Endothelial cell of umbilical vein (primary cell): ENCODE results near the gene CCDC102B. TPM values are rescaled to one million over a fixed set of nuclear protein-coding genes. Genes with fewer than 3 reads are reported as not detected.

Source experiments
- BruUV-seq: library from RNA; stranded (reverse); fragments of 400-500 nt; replicated peaks from 2 replicates; lab custom pipeline; 2021; lab: Mats Ljungman, UMichigan
- CTCF ChIA-PET: fragments of 300-600, 350-600 bp; sonication (Branson Sonifier 250); formaldehyde crosslinking; loops from one replicate; lab custom pipeline; 2021; ENCODE audit warnings: antibody characterized with exemption, inconsistent platforms; lab: Charles Lee
- POLR2A ChIA-PET: fragments of 300-600, 350-600 bp; sonication (Branson Sonifier 250); formaldehyde crosslinking; loops from one replicate; lab custom pipeline; 2021; ENCODE audit warnings: antibody characterized with exemption, inconsistent platforms; lab: Charles Lee
- DNase-seq: peaks from one replicate; pipeline ENCODE4 v3.0.0-alpha.2; 2011; ENCODE audit warnings: low read depth, low spot score
- FAIRE-seq: peaks from 2 replicates; lab custom pipeline; 2011; peaks lifted over from hg19 to GRCh38; lab: Jason Lieb, UNC
- H2AFZ ChIP-seq: 2 replicates; pipeline ENCODE4 v1.6.0; 2012; ENCODE audit warnings: low read depth, low read length, control low read depth, inconsistent platforms
- H3K27ac ChIP-seq: 2 replicates; pipeline ENCODE4 v1.5.1; 2011; ENCODE audit warnings: low read depth, mild to moderate bottlenecking, control low read depth, low read length, moderate library complexity; ENCODE audit not compliant: insufficient read depth
- H3K27me3 ChIP-seq, 2 experiments: 2 replicates each; pipeline versions ENCODE4 v1.6.0 to v1.6.1; 2011; ENCODE audit warnings: low read length in 2 of 2, mixed read lengths in 1 of 2; ENCODE audit not compliant: control insufficient read depth in 2 of 2, insufficient read depth in 2 of 2
- H3K36me3 ChIP-seq, 2 experiments: 2 replicates in 1 of 2; 3 replicates in 1 of 2; pipeline ENCODE4 v1.5.1; 2011; ENCODE audit warnings: low read length in 2 of 2, mild to moderate bottlenecking in 1 of 2, moderate library complexity in 1 of 2; ENCODE audit not compliant: control insufficient read depth in 2 of 2, insufficient read depth in 2 of 2; ENCODE audit errors: extremely low read depth in 1 of 2
- H3K4me1 ChIP-seq: 3 replicates; pipeline ENCODE4 v1.5.1; 2011; ENCODE audit warnings: mild to moderate bottlenecking, low read length; ENCODE audit not compliant: control insufficient read depth, insufficient read depth; ENCODE audit errors: extremely low read depth
- H3K4me2 ChIP-seq: 2 replicates; pipeline ENCODE4 v1.6.1; 2011; ENCODE audit warnings: low read length, control low read depth, mixed read lengths; ENCODE audit not compliant: insufficient read depth
- H3K4me3 ChIP-seq, 3 experiments: fragments of 200-600 bp in 1 of 3; sonication (generic), shearing (Covaris generic) in 1 of 3; replicated peaks in 1 of 3; 2 replicates each; pipeline ENCODE4 v1.5.1; 2011 to 2016; ENCODE audit warnings: control low read depth in 3 of 3, low read length in 3 of 3, mild to moderate bottlenecking in 2 of 3, inconsistent platforms in 1 of 3, low read depth in 1 of 3, moderate library complexity in 1 of 3; ENCODE audit not compliant: insufficient read depth in 1 of 3
- H3K79me2 ChIP-seq: 2 replicates; pipeline ENCODE4 v1.6.0; 2012; ENCODE audit warnings: low read length, inconsistent platforms; ENCODE audit not compliant: control insufficient read depth, insufficient read depth
- H3K9ac ChIP-seq: replicated peaks from 2 replicates; pipeline ENCODE3; 2011; ENCODE audit warnings: low read length, control low read depth; ENCODE audit not compliant: insufficient read depth; ENCODE audit errors: extremely low read depth
- H3K9me1 ChIP-seq: replicated peaks from 3 replicates; pipeline ENCODE4 v1.6.0; 2011; ENCODE audit warnings: mild to moderate bottlenecking, low read length; ENCODE audit not compliant: control insufficient read depth, insufficient read depth; ENCODE audit errors: extremely low read depth
- H3K9me3 ChIP-seq: replicated peaks from 2 replicates; pipeline ENCODE4 v1.5.1; 2012; ENCODE audit warnings: low read length, inconsistent platforms; ENCODE audit not compliant: control insufficient read depth, insufficient read depth
- H4K20me1 ChIP-seq: replicated peaks from 2 replicates; pipeline ENCODE3; 2011; ENCODE audit warnings: mild to moderate bottlenecking, low read length; ENCODE audit not compliant: control insufficient read depth, insufficient read depth; ENCODE audit errors: extremely low read depth
- EZH2 ChIP-seq: IDR thresholded peaks from 2 replicates; pipeline ENCODE4 v1.6.1; 2012; ENCODE audit warnings: borderline replicate concordance, low read depth, mild to moderate bottlenecking, moderate library complexity, low read length, inconsistent platforms; ENCODE audit not compliant: severe bottlenecking
- FOS ChIP-seq: IDR thresholded peaks from 2 replicates; pipeline ENCODE4 v1.6.1; 2011; ENCODE audit warnings: mild to moderate bottlenecking, low read length, moderate library complexity, borderline replicate concordance; ENCODE audit not compliant: insufficient read depth
- GATA2 ChIP-seq: IDR thresholded peaks from 2 replicates; pipeline ENCODE4 v1.7.0; 2011; ENCODE audit warnings: low read depth, mild to moderate bottlenecking, moderate library complexity, mixed read lengths, low read length; ENCODE audit not compliant: insufficient read length, insufficient read depth
- JUN ChIP-seq: IDR thresholded peaks from 2 replicates; pipeline ENCODE4 v1.6.1; 2011; ENCODE audit warnings: borderline replicate concordance, low read depth; ENCODE audit not compliant: insufficient read length, insufficient read depth
- MAX ChIP-seq: IDR thresholded peaks from 2 replicates; pipeline ENCODE4 v1.6.1; 2011; ENCODE audit not compliant: insufficient read depth, insufficient read length
- MYC ChIP-seq: IDR thresholded peaks from one replicate; pipeline ENCODE4 v1.6.1; 2011; ENCODE audit warnings: mild to moderate bottlenecking, low read depth, low read length
- POLR2A ChIP-seq: IDR thresholded peaks from 2 replicates; pipeline ENCODE4 v1.6.1; 2012; ENCODE audit warnings: low read depth, mild to moderate bottlenecking, control low read depth, low read length
- POLR2AphosphoS5 ChIP-seq: IDR thresholded peaks from 2 replicates; pipeline ENCODE4 v1.6.1; 2012; ENCODE audit warnings: low read depth, mild to moderate bottlenecking, control low read depth, low read length, moderate library complexity; ENCODE audit not compliant: insufficient read depth
- dilution Hi-C: fragments of 300-500 bp; cut with MboI; formaldehyde crosslinking; loops from one replicate; pipeline ENCODE4 v1.15.0; 2019; ENCODE audit warnings: low sequenced_read_pairs; ENCODE audit not compliant: extremely low pct_ligation_motif_present
- intact Hi-C: fragments of 100-400 bp; cut with micrococcal nuclease; formaldehyde crosslinking; loops from one replicate; pipeline ENCODE4 v1.10.0; 2022
- polyA plus RNA-seq, 4 experiments: library from polyadenylated mRNA; depleted of rRNA in 3 of 4; stranded (reverse) in 3 of 4; unstranded in 1 of 4; fragments of >200 nt; gene quantifications; 2 replicates each; pipeline versions ENCODE4 v1.2.1 to v1.2.3, GENCODE V29; 2011 to 2012; ENCODE audit warnings: missing spikeins in 1 of 4
- total RNA-seq: library from RNA; stranded (reverse); gene quantifications from 2 replicates; pipeline ENCODE4 v1.2.3, GENCODE V29; 2021
- TF ChIP-seq, protein P1 (sequence below), 2 donors: IDR thresholded peaks; 1 replicate in 1 of 2; 2 replicates in 1 of 2; pipeline ENCODE4 v1.5.1; 2011; ENCODE audit warnings: low read length in 2 of 2, mild to moderate bottlenecking in 2 of 2, moderate library complexity in 2 of 2, control low read depth in 1 of 2, inconsistent platforms in 1 of 2, low read depth in 1 of 2; ENCODE audit not compliant: insufficient read depth in 1 of 2; ENCODE audit errors: extremely low read depth in 1 of 2

The CCDC102B gene
- total and polyA plus RNA-seq, 2 donors (not counting 3 experiments of a cell fraction or from before 2014, with no cell fraction given) = 0.21 to 0.62 TPM

DNA sequence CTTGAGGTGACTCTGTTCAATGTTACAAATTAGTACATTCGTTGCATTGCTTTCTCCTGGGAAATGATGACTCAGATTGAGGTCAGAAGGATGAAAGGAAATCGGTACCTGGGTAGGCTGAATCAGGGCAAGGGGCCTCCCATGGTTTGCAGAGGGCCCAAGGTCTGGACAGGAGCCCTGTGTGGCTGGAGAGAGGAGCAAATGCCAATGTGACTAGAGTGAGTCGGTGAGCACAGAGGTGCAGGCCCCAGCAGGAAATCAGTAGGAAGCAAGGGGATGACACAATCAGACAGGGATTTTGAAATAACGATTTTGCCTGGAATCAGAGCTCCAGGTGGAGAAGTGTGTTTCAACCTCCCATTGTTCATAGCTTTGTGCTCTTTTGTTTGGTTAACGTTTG, 118.9 kb downstream of the CCDC102B start:
- ChIA-PET CTCF (no interaction called here), POLR2A (no interaction called here)
- Histone ChIP-seq H3K9me1 (no peaks in the 10 kb centered on the region), H3K4me2 (no peak overlapping the region), H3K9ac (no peak overlapping the region), H3K9me3 (no peaks in the 10 kb centered on the region), H3K27me3 (no peaks in the 10 kb centered on the region), H3K4me1 (no peaks in the 10 kb centered on the region), H3K4me3 (no peak overlapping the region), H2AFZ (no peak overlapping the region), H3K27ac (no peak overlapping the region), H4K20me1 (no peaks in the 10 kb centered on the region), H3K79me2 (no peaks in the 10 kb centered on the region), H3K36me3 (no peaks in the 10 kb centered on the region)
- FAIRE-seq (no peak), DNase-seq (no peak)
- intact Hi-C loops (no loop called here), dilution Hi-C loops (no loop called here)
- BruUV-seq = no TSS peak
- TF ChIP-seq EZH2 (no peak), FOS (no peak), POLR2A (no peak), JUN (no peak), MYC (no peak), POLR2AphosphoS5 (no peak), GATA2 (no peak)

DNA sequence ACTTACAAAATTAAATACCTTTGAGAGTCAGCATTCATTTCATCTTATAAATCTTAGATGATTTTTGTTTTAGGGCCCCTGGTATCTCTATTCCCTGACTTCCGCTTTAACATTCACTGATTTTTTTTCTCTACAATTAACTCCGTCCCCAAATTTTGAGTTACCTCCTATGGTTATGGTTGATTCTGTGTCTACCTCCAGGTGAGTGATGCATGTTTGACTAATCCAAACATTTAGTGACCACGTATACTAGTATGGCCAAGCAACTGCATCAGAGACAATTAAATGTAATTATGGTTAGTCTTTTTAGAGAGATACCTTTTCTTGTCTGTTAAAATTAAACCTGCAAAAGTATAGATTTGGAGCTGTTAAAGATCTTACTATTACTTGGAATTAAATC, 120.3 kb downstream of the CCDC102B start:
- ChIA-PET POLR2A (no interaction called here), CTCF (no interaction called here)
- no peak overlapping the region for H2AFZ ChIP-seq
- dilution Hi-C loops (no loop called here), intact Hi-C loops (no loop called here)
- no peaks in the 10 kb centered on the region for H3K9me1 ChIP-seq
- no peak overlapping the region for H3K4me2 ChIP-seq
- H3K4me3 ChIP-seq = no peak overlapping the region
- H3K27ac ChIP-seq = no peak overlapping the region
- H3K79me2 ChIP-seq = no peaks in the 10 kb centered on the region
- H3K9me3 ChIP-seq = no peaks in the 10 kb centered on the region
- H3K9ac ChIP-seq = no peak overlapping the region
- no peaks in the 10 kb centered on the region for H3K27me3 ChIP-seq
- H3K36me3 ChIP-seq = no peaks in the 10 kb centered on the region
- DNase-seq = no peak
- TF ChIP-seq POLR2A = no peak
- TF ChIP-seq JUN = no peak
- TF ChIP-seq FOS = no peak
- TF ChIP-seq EZH2 = no peak
- TF ChIP-seq, protein P1, sequence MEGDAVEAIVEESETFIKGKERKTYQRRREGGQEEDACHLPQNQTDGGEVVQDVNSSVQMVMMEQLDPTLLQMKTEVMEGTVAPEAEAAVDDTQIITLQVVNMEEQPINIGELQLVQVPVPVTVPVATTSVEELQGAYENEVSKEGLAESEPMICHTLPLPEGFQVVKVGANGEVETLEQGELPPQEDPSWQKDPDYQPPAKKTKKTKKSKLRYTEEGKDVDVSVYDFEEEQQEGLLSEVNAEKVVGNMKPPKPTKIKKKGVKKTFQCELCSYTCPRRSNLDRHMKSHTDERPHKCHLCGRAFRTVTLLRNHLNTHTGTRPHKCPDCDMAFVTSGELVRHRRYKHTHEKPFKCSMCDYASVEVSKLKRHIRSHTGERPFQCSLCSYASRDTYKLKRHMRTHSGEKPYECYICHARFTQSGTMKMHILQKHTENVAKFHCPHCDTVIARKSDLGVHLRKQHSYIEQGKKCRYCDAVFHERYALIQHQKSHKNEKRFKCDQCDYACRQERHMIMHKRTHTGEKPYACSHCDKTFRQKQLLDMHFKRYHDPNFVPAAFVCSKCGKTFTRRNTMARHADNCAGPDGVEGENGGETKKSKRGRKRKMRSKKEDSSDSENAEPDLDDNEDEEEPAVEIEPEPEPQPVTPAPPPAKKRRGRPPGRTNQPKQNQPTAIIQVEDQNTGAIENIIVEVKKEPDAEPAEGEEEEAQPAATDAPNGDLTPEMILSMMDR (IDR thresholded peaks at IDR 0.05; ENCODE audit: extremely low read depth in 1 of 2, insufficient read depth in 1 of 2, low read depth in 1 of 2, low read length in 2 of 2) = no peak
- no peak for TF ChIP-seq MYC
- TF ChIP-seq GATA2 = no peak
- TF ChIP-seq MAX = no peak
- TF ChIP-seq POLR2AphosphoS5 = no peak
- no peak for FAIRE-seq
- H3K4me1 ChIP-seq = no peaks in the 10 kb centered on the region
- no TSS peak for BruUV-seq
- no peaks in the 10 kb centered on the region for H4K20me1 ChIP-seq
